Fibroblast of skin of right quadriceps (primary cell): ENCODE data around the gene DSC2.
A peak's percentile ranks its signal among the peaks of the same experiment; 100 is the strongest.
"Not testable (repeated sequence)": the region's sequence is repeated elsewhere in the genome, so short reads cannot be mapped to it uniquely, and the experiment has no call there.

Source experiments
- DNase-seq: peaks from one replicate; pipeline ENCODE4 v3.0.0-alpha.2; 2013

DSC2 gene

DNA sequence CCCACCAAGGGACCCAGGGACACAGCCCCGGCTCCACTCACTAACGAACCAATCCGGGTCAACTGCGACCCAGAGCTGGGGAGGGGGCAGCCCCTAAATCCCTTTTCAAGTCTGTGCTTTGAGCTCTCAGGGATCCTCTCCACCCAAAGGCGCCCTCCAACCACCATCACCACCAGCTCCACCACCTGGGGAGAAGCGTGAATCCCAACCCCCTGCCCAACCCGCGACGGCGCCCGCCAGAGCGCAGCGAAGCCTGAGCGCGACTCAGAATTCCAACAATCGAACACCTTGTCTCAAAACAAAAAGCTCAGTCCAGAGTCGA, 60.2 kb downstream of the DSC2 start:
- DNase-seq = no peak

DNA sequence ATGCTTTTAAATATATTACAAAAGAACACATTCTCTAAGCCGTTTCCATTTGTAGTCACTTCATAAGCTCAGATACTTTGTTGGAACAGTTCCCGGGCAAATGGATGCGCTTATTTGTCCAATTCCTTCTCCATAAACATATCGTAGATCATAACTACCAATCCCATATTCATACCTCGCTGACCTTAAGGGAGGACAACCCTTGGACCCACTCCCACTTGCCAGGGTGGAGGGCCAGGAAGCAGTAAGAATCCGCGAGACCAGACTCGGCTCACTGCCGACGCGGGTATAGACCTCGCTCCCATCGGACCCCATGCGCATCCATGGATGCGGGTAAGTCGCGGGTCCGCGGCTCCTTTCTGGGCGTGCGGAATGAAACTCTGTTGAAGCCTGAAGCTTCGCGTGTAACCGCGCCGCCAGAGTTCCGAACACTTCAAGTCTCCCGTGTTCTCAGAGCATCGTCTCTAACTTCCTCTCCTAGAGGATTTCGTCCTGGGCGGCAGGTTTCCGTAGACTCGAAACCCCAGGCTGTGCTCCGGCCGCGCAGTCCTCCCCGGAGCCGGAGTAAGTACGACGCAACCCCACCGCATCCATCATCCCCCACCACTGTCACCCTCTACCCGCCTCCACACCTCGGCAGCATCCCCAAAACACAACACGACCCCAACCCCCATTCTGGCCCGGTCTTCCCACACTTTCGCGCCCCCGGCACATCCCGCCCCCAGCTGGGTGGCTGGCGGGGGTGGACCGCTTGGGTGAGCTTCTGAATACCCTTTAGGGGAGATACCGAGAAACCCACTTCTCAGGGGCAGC, 60.7 kb downstream of the DSC2 start:
- no peak for DNase-seq

DNA sequence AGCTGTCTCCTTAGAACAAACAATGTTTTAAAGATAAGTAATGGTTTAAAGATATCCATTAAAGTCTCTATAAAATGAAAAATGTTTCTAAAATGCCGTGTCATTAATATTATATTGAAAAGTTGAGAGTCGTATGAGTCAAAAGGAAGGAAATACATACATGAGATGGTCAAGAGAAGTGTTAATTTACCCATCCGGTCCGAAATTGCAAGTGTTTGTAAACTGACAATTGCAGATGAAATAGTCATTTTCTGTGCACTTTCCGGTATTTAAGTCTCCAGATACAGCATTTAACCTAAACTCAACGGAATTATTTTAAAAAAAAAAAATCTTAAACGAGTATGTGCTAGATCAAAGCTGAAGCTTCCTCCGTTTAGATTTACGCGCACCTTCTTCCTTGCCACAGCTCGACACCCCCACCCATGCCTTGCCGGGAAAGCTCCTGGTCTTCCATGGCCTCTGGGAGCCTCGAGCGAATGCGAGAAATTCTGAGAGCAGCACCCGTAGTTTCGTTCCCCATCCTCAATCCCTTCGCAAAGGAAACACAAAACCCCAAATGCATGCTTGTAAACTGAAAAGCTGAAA, 61.4 kb downstream of the DSC2 start:
- DNase-seq = no peak

DNA sequence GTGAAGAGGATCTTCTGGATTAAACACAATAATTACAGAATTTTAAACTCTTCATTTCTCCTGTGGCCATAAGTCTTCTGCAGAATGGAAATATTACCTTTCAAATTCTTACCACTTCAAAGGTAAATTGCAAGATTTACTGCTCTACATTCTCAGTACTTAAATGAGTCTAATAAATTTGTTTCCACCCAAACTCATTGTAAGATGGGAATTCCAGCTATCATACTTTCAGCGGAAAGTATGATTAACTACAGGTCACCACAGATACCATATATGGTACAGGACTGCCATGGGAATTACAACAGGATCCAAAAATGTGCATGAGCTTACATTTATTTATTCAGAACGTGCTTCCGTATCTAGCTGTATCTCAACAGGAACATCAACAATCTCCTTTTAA, 62.8 kb downstream of the DSC2 start:
- DNase-seq = no peak

- not testable (repeated sequence) for DNase-seq
These were observed 64.5 kb downstream of the DSC2 start for GRCh38 chr18:31037686-31038085.

DNA sequence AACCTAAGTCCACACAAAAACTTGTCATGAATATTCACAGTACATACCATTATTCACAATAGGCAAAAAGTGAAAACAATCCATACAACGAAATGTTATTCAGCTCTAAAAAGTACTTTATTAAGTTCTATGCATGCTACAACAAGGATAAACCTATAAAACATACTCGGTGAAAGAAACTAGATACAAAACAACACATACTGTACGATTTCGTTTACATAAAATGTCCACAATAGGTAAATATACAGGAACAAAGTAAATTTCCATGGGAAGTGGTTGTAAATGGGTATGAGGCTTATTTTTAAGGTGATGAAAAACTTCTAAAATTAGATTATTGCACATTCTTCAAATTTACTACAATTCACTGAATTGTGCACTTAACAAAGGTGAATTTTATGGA, 67.7 kb downstream of the DSC2 start:
- DNase-seq = no peak

- no peak for DNase-seq
These were observed 71.5 kb downstream of the DSC2 start for GRCh38 chr18:31030574-31031278.

DNA sequence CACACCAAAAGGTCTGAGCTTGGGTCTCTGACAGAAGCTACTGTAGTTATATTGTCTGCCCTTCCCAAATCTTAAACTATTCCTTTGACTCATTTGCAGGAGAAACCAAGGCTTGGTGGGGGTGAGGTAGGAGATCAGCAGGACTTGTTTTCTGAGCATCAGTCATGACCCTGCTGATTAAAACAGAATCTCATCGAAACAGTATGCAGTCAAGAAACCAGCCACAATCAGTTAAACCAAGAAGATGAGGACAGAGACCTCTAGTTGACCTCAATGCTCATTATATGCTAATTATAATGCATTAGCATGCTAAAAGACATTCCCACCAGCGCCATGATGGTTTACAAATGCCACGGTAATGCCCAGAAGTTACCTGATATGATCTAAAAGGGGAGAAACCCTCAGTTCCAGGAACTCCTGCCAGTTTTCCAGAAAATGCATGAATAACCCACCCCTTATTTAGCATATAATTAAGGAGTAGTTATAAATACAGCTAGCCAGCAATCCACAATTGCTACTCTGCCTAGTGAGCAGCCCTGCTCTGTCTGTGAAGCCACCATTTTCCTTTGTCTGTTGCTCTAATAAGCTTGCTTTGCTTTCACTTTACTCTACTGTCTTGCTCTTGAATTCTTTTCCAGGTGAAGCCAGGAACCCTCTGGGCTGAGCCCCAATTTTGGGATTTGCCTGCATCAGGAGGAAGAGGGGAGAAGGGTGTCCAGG, 86.3 kb downstream of the DSC2 start:
- DNase-seq = no peak

GRCh38 chr18:31011455-31011854, 90.8 kb downstream of the DSC2 start:
- DNase-seq = peak; percentile 46

DNA sequence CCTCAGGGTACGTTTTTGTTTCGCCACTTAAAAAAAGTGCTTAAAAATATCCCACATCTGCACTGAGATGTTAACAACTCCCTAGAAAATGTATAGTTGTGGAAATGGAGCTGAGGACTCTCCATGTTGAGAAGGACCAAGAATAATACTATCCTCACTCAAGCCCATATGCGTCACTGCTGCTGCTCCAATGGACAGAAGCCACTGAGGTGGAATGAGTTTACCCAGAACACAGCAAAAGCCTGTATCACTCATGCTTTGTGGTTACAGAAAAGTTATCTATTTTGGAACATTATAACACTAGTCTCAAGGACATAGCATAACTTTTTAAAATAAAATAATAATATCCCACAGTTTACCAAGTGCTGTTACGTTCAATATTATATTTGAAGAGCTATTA, 91.6 kb downstream of the DSC2 start:
- DNase-seq = no peak
